IgD-negative memory B cell (primary cell): ENCODE results near the gene KLHDC7B. TPM values are rescaled to one million over a fixed set of nuclear protein-coding genes. Genes with fewer than 3 reads are reported as not detected.
"Not testable (repeated sequence)": the region's sequence is repeated elsewhere in the genome, so short reads cannot be mapped to it uniquely, and the experiment has no call there.

ENCODE experiments used
- H3K27ac Mint-ChIP-seq, 3 donors: one replicate each; pipeline ENCODE4 v1.8.0; 2020 to 2022; ENCODE audit warnings: mild to moderate bottlenecking in 3 of 3, mixed read lengths in 3 of 3, moderate library complexity in 1 of 3
- H3K27me3 Mint-ChIP-seq: one replicate; pipeline ENCODE4 v1.8.0; 2021; ENCODE audit warnings: mixed read lengths
- H3K36me3 Mint-ChIP-seq: one replicate; pipeline ENCODE4 v1.8.0; 2020; ENCODE audit warnings: mild to moderate bottlenecking, mixed read lengths
- H3K4me1 Mint-ChIP-seq, 3 donors: one replicate each; pipeline ENCODE4 v1.8.0; 2020 to 2022; ENCODE audit warnings: mixed read lengths in 3 of 3, mild to moderate bottlenecking in 1 of 3
- H3K4me3 Mint-ChIP-seq, 4 donors: one replicate each; pipeline ENCODE4 v1.8.0; 2020 to 2022; ENCODE audit warnings: mild to moderate bottlenecking in 4 of 4, mixed read lengths in 4 of 4, moderate library complexity in 3 of 4
- H3K9me3 Mint-ChIP-seq, 3 donors: one replicate each; pipeline ENCODE4 v1.8.0; 2020 to 2021; ENCODE audit warnings: mixed read lengths in 3 of 3, mild to moderate bottlenecking in 1 of 3
- polyA plus RNA-seq: library from polyadenylated mRNA; unstranded; fragments of 300-500 nt; fragmentation: Illumina TruSeq; gene quantifications from one replicate; pipeline ENCODE4 v1.2.3, GENCODE V29; 2021

The KLHDC7B gene
- polyA plus RNA-seq, 1 donor from 2014 or later, result 4.7 TPM

GRCh38 chr22:50507991-50508884 is 37.5 kb upstream of the KLHDC7B start, which contains the start of gene NCAPH2:
Gene NCAPH2, plus strand, starts transcription at chr22:50508224. Its CDS starts 114 bp downstream, at chr22:50508338.
- peak within 1 kb of the TSS; percentile 94 to 98 (median 97) for H3K27ac Mint-ChIP-seq
- H3K27me3 Mint-ChIP-seq, result no peaks in the 10 kb centered on the region
- no peaks in the 10 kb centered on the region for H3K36me3 Mint-ChIP-seq

GRCh38 chr22:50508897-50509296 is 36.8 kb upstream of the KLHDC7B start:
- peak overlapping the region; percentile 84 to 98 (median 97) for H3K27ac Mint-ChIP-seq
- H3K36me3 Mint-ChIP-seq, result no peaks in the 10 kb centered on the region
- no peaks in the 10 kb centered on the region for H3K27me3 Mint-ChIP-seq
- peak overlapping the region; percentile 90 to 99 (median 95) for H3K4me3 Mint-ChIP-seq
- H3K4me1 Mint-ChIP-seq, result peaks cover 9 to 14% (median 11%) of the 10 kb centered on the region in 3 donors
- no peaks in the 10 kb centered on the region for H3K9me3 Mint-ChIP-seq

More at GRCh38 chr22:50507991-50508884, 37.5 kb upstream of the KLHDC7B start, which contains the start of gene NCAPH2:
- H3K4me3 Mint-ChIP-seq, result peak within 1 kb of the TSS; percentile 94 to 99 (median 96)
- peaks cover 9 to 14% (median 10%) of the 10 kb centered on the region in 3 donors for H3K4me1 Mint-ChIP-seq
- no peaks in the 10 kb centered on the region for H3K9me3 Mint-ChIP-seq

- H3K36me3 Mint-ChIP-seq, result no peaks in the 10 kb centered on the region
- no peak overlapping the region for H3K4me3 Mint-ChIP-seq
- no peaks in the 10 kb centered on the region for H3K9me3 Mint-ChIP-seq
- peak overlapping the region in 2 of 3 donors; percentile 16 to 46 for H3K27ac Mint-ChIP-seq
- H3K4me1 Mint-ChIP-seq, result peaks cover 9 to 14% (median 11%) of the 10 kb centered on the region in 3 donors
- H3K27me3 Mint-ChIP-seq, result no peaks in the 10 kb centered on the region
These were observed 32.5 kb upstream of the KLHDC7B start for GRCh38 chr22:50513175-50513574.

- Mint-ChIP-seq H3K27ac (peak overlapping the region in 1 of 3 donors; percentile 42), H3K9me3 (no peaks in the 10 kb centered on the region), H3K27me3 (no peaks in the 10 kb centered on the region), H3K4me3 (no peak overlapping the region), H3K4me1 (peaks cover 0 to 5% (median 3%) of the 10 kb centered on the region in 3 donors), H3K36me3 (no peaks in the 10 kb centered on the region)
These were observed 29.6 kb upstream of the KLHDC7B start for GRCh38 chr22:50516068-50516467.

- H3K36me3 Mint-ChIP-seq, result no peaks in the 10 kb centered on the region
- H3K4me1 Mint-ChIP-seq, result peaks cover 0 to 5% (median 3%) of the 10 kb centered on the region in 3 donors
- no peak overlapping the region for H3K27ac Mint-ChIP-seq
- H3K9me3 Mint-ChIP-seq, result no peaks in the 10 kb centered on the region
- H3K4me3 Mint-ChIP-seq, result no peak overlapping the region
- H3K27me3 Mint-ChIP-seq, result no peaks in the 10 kb centered on the region
These were observed 28.8 kb upstream of the KLHDC7B start for GRCh38 chr22:50516891-50517290.

- Mint-ChIP-seq H3K4me1 (peaks cover 0 to 5% (median 3%) of the 10 kb centered on the region in 3 donors), H3K4me3 (no peak overlapping the region), H3K9me3 (no peaks in the 10 kb centered on the region), H3K36me3 (no peaks in the 10 kb centered on the region), H3K27ac (no peak overlapping the region), H3K27me3 (no peaks in the 10 kb centered on the region)
These were observed 28.0 kb upstream of the KLHDC7B start for GRCh38 chr22:50517495-50518260.

GRCh38 chr22:50518606-50519005 is 27.1 kb upstream of the KLHDC7B start:
- Mint-ChIP-seq H3K27ac (no peak overlapping the region), H3K4me1 (peaks cover 0 to 5% (median 3%) of the 10 kb centered on the region in 3 donors), H3K4me3 (no peak overlapping the region), H3K9me3 (no peaks in the 10 kb centered on the region), H3K36me3 (no peaks in the 10 kb centered on the region), H3K27me3 (no peaks in the 10 kb centered on the region)

GRCh38 chr22:50519151-50519550 is 26.5 kb upstream of the KLHDC7B start:
- Mint-ChIP-seq H3K4me3 (no peak overlapping the region), H3K27ac (no peak overlapping the region), H3K4me1 (peaks cover 0 to 4% (median 3%) of the 10 kb centered on the region in 3 donors), H3K9me3 (no peaks in the 10 kb centered on the region), H3K36me3 (no peaks in the 10 kb centered on the region), H3K27me3 (no peaks in the 10 kb centered on the region)

GRCh38 chr22:50520184-50520583 is 25.5 kb upstream of the KLHDC7B start:
- H3K27me3 Mint-ChIP-seq, H3K36me3 Mint-ChIP-seq, H3K4me3 Mint-ChIP-seq, H3K4me1 Mint-ChIP-seq, H3K9me3 Mint-ChIP-seq: not testable (repeated sequence)
- H3K27ac Mint-ChIP-seq, result peak overlapping the region in 1 of 3 donors; percentile 39

- Mint-ChIP-seq H3K27ac (no peak overlapping the region), H3K9me3 (no peaks in the 10 kb centered on the region), H3K27me3 (no peaks in the 10 kb centered on the region), H3K36me3 (no peaks in the 10 kb centered on the region), H3K4me1 (peaks cover 4 to 6% (median 5%) of the 10 kb centered on the region in 3 donors), H3K4me3 (no peak overlapping the region)
These were observed 24.8 kb upstream of the KLHDC7B start for GRCh38 chr22:50520826-50521453.

GRCh38 chr22:50521710-50522109 is 24.0 kb upstream of the KLHDC7B start:
- H3K4me3 Mint-ChIP-seq, result peak overlapping the region in 1 of 4 donors; percentile 5
- H3K4me1 Mint-ChIP-seq, result peaks cover 5 to 6% (median 5%) of the 10 kb centered on the region in 3 donors
- H3K27ac Mint-ChIP-seq, result peak overlapping the region in 1 of 3 donors; percentile 73
- H3K36me3 Mint-ChIP-seq, result no peaks in the 10 kb centered on the region
- H3K27me3 Mint-ChIP-seq, result no peaks in the 10 kb centered on the region
- H3K9me3 Mint-ChIP-seq, result no peaks in the 10 kb centered on the region

- Mint-ChIP-seq H3K9me3 (no peaks in the 10 kb centered on the region), H3K27me3 (no peaks in the 10 kb centered on the region), H3K4me3 (no peak overlapping the region), H3K4me1 (peaks cover 7 to 10% (median 9%) of the 10 kb centered on the region in 3 donors), H3K36me3 (no peaks in the 10 kb centered on the region), H3K27ac (peak overlapping the region in 2 of 3 donors; percentile 53 to 73)
These were observed 23.4 kb upstream of the KLHDC7B start for GRCh38 chr22:50522208-50522805.

- Mint-ChIP-seq H3K4me1 (peaks cover 11 to 16% (median 13%) of the 10 kb centered on the region in 3 donors), H3K9me3 (no peaks in the 10 kb centered on the region), H3K4me3 (peak overlapping the region in 3 of 4 donors; percentile 60 to 70 (median 68)), H3K36me3 (no peaks in the 10 kb centered on the region), H3K27me3 (no peaks in the 10 kb centered on the region), H3K27ac (peak overlapping the region in 2 of 3 donors; percentile 10 to 53)
These were observed 22.8 kb upstream of the KLHDC7B start for GRCh38 chr22:50522806-50523438.

GRCh38 chr22:50523458-50523805 is 22.3 kb upstream of the KLHDC7B start:
- H3K36me3 Mint-ChIP-seq, result no peaks in the 10 kb centered on the region
- H3K27ac Mint-ChIP-seq, result peak overlapping the region in 2 of 3 donors; percentile 10 to 53
- H3K27me3 Mint-ChIP-seq, result no peaks in the 10 kb centered on the region
- peaks cover 16 to 17% (median 16%) of the 10 kb centered on the region in 3 donors for H3K4me1 Mint-ChIP-seq
- H3K4me3 Mint-ChIP-seq, result peak overlapping the region in 3 of 4 donors; percentile 8 to 70 (median 68)
- no peaks in the 10 kb centered on the region for H3K9me3 Mint-ChIP-seq
